ENCODE data around the gene ABHD15. TPM values are rescaled to one million over a fixed set of nuclear protein-coding genes. Genes with fewer than 3 reads are reported as not detected.

Gene ABHD15
- total RNA-seq, 1 donor from 2014 or later: 0.41 TPM

GRCh38 chr17:29549177-29549923 lies 17.5 kb downstream of the ABHD15 start:
- DNase-seq (ENCODE audit: low spot score in 2 of 2): no peak
- no peak for FAIRE-seq

GRCh38 chr17:29546830-29547229 lies 20.0 kb downstream of the ABHD15 start:
- FAIRE-seq: no peak
- no peak for DNase-seq (ENCODE audit: low spot score in 2 of 2)

- FAIRE-seq (no peak), DNase-seq (ENCODE audit: low spot score in 2 of 2) (no peak)
Measured at GRCh38 chr17:29546085-29546484, 20.8 kb downstream of the ABHD15 start.

GRCh38 chr17:29544066-29544465 lies 22.8 kb downstream of the ABHD15 start:
- DNase-seq (ENCODE audit: low spot score in 2 of 2): no peak
- FAIRE-seq: no peak

GRCh38 chr17:29533976-29534375 lies 32.9 kb downstream of the ABHD15 start:
- DNase-seq (ENCODE audit: low spot score in 2 of 2) (no peak), FAIRE-seq (no peak)

- FAIRE-seq (no peak), DNase-seq (ENCODE audit: low spot score in 2 of 2) (no peak)
Measured at GRCh38 chr17:29526322-29526721, 40.5 kb downstream of the ABHD15 start.

GRCh38 chr17:29524692-29525091 lies 42.1 kb downstream of the ABHD15 start:
- DNase-seq (ENCODE audit: low spot score in 2 of 2): no peak
- no peak for FAIRE-seq

- no peak for DNase-seq (ENCODE audit: low spot score in 2 of 2)
- peak; percentile 48 for FAIRE-seq
Measured at GRCh38 chr17:29518359-29518758, 48.5 kb downstream of the ABHD15 start.

- no peak for DNase-seq (ENCODE audit: low spot score in 2 of 2)
- no peak for FAIRE-seq
Measured at GRCh38 chr17:29514792-29515191, 52.0 kb downstream of the ABHD15 start.

- FAIRE-seq: peak; percentile 13
- DNase-seq (ENCODE audit: low spot score in 2 of 2): no peak
Measured at GRCh38 chr17:29510953-29511352, 55.9 kb downstream of the ABHD15 start.

Other genes with a start within 250 kb of the ABHD15 start
- 127 TPM for gene TAOK1, start 176.7 kb downstream of the ABHD15 start, total RNA-seq
- gene TP53I13, start 1.7 kb upstream of the ABHD15 start, total RNA-seq: 4.9 TPM
- 30.6 TPM for gene GIT1, start 22.6 kb upstream of the ABHD15 start, total RNA-seq
- gene ANKRD13B, start 26.1 kb upstream of the ABHD15 start, total RNA-seq: 19.6 TPM
- 0.82 TPM for gene CORO6, start 55.9 kb upstream of the ABHD15 start, total RNA-seq

All from frontal cortex (tissue), 4 donors.